ENCODE measurements around the gene FDX2.

- TF ChIP-seq CTCF (conservative IDR thresholded peaks at IDR 0.05 in 1 of 2, IDR thresholded peaks at IDR 0.05 in 1 of 2; ENCODE audit: low read depth in 1 of 2, low read length in 2 of 2): no peak
- no peak for TF ChIP-seq EZH2 (IDR thresholded peaks at IDR 0.05; ENCODE audit: low read length, missing control alignments)
Measured at GRCh38 chr19:10266706-10267105, 49.1 kb downstream of the FDX2 start.
